HG03095 (cell line): Measurements from ENCODE around the gene FBXO4.
"Not testable (repeated sequence)": the region's sequence is repeated elsewhere in the genome, so short reads cannot be mapped to it uniquely, and the experiment has no call there.

ENCODE experiments used
- ATAC-seq: cut with Tn5 transposase; IDR thresholded peaks from one replicate; pipeline ENCODE4 v1.9.1; 2021; ENCODE audit warnings: moderate library complexity; ENCODE audit not compliant: unreplicated experiment

The FBXO4 gene

GRCh38 chr5:41978676-41979075, 53.6 kb downstream of the FBXO4 start:
- ATAC-seq: no peak

DNA sequence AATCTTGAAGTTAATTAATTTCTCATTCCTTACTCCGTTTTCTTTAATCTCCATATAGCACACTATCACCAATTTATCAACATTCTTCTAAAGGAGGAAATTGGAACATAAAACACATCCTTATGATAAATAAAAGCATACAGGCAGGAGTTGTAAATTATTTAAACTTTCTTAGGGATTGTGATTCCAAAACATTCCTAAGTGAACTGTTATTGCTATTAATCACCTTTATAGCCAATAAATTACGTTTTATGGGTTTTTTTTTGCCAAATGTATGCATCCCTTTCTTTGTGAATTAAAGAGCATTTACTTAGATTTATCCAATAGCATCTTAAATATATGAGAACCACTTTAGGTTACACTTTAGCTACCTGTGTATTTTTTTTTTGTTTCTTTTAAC, 55.3 kb downstream of the FBXO4 start:
- ATAC-seq: no peak

DNA sequence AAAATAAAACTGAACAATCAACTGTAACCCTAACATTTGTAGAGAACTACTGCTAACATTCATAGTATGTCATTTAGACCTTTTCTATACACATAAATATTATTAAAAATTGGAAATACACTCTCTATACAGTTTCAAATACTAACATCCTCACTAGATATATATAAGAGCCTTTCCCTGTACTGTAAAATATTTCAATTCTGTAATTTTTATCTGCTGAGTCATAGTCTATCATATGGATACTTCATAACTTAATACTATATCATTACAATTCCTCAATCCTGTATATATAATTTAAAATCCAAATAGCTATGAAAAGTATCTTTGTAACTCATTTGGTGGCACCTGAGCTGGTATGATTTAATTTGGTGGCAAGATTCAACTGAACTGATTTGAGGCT, 55.8 kb downstream of the FBXO4 start:
- no peak for ATAC-seq

DNA sequence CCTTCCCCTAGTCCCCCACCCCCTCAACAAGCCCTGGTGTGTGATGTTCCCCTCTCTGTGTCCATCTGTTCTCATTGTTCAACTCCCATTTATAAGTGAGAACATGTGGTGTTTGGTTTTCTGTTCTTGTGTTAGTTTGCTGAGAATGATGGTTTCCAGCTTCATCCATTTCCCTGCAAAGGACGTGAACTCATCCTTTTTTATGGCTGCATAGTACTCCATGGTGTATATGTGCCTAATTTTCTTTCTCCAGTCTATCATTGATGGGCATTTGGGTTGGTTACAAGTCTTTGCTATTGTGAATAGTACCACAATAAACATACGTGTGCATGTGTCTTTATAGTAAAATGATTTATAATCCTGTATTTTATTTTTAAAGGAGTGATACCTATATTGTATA, 57.8 kb downstream of the FBXO4 start:
- ATAC-seq: not testable (repeated sequence)

- no peak for ATAC-seq
Observed at GRCh38 chr5:41983284-41983683, 58.2 kb downstream of the FBXO4 start.

DNA sequence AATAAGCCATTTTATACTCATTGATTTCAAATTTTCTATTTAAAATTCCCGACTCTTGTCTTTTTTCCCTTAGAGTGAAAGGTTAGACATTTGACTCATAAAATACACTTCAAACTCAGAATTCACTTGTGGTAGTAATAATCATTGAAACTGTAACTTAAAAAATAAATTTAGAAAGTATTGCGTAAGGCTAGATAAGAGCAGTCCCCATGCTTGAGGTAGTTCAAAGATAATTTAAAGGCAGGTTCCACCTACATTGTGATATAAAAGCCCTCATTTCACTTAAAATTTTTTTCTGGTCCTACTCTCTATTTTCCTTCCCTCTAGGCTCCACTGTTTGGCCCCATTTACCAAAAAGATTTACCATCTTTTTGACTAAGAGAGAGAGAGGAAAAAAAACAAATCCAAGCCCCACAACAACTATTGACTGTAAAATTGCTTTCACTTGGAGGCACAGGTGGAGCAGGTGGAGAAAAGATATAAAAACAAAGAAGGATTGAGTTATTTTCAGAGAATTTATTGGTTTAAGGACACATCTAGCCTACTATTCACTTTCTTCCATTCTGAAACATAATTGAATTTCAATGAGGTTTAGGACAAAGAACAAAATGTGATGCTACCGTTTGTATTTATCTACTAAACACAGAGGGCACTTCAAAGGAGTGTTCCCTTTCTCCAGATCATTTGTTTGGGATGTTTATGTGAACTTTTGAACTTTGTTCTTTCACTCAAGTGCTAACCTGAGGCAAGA, 61.0 kb downstream of the FBXO4 start:
- no peak for ATAC-seq
